ENCODE measurements around the gene AVPI1.
"Not testable (repeated sequence)": the region's sequence is repeated elsewhere in the genome, so short reads cannot be mapped to it uniquely, and the experiment has no call there.

The AVPI1 gene

GRCh38 chr10:97711640-97712572 lies 24.9 kb upstream of the AVPI1 start:
- DNase-seq (ENCODE audit: low spot score) = no peak

DNA sequence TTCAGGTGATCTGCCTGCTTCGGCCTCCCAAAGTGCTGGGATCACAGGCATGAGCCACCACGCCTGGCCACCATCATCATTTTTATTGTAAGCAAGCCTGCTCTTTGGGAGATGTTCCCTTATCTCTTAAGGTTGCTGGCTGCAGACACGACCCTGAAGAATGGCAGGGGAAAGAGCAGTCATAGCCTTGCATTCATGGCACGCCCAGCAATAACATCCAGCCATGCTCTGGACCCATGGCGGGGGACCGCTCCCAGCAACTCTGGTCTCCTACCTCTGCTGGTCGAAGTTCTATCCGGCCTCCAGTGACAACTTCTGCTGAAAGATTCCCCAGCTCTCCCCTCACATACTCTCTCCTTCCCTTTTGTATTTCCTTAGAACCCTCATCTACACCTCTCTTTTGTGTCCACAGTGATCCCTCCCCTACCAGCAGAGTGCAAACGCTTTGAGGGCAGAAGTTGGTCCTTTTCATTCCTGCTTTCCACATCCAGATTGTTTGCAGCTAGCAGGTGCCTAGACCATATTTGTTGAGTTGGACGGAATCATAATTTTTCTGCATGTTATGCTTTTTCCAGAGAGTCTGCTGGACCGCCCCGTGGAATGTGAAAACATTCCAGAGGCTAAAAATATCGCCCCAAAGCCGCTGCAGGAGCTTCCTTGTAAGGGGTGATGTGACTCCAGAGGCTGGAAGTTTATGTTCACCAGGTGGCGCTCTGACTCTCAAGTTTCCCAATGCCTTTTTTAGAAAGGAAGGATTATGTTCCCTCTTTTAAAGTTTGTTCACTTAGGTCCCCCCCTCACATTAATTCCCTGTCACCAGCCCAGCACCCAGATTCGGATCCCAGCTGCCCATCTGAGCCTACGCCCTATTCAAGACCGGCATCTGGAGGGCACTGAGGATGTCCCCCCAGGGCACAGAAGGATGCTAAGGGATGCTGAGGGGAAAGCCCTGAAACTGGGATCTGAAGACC lies 22.2 kb upstream of the AVPI1 start:
- DNase-seq (ENCODE audit: low spot score) = peak; percentile 81

DNA sequence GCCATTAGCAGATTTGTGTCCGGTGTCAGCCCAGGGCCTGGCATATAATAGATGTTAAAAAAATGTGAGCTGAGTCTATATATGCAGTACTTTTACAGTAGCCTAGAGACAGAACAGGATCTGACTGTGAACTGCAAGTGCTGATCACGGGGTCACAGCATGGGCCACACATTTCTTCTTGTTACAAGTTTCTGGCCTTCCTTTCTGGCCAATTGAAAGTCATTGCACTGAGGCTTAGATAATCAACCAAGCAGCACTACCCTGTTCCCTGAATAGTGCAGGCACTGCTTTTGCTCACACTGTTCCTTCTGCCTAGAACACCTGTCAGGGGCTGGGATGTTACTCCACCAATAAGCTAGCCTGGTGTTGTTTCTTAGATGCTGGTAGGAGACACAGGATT lies 21.1 kb upstream of the AVPI1 start:
- DNase-seq (ENCODE audit: low spot score) = no peak

DNA sequence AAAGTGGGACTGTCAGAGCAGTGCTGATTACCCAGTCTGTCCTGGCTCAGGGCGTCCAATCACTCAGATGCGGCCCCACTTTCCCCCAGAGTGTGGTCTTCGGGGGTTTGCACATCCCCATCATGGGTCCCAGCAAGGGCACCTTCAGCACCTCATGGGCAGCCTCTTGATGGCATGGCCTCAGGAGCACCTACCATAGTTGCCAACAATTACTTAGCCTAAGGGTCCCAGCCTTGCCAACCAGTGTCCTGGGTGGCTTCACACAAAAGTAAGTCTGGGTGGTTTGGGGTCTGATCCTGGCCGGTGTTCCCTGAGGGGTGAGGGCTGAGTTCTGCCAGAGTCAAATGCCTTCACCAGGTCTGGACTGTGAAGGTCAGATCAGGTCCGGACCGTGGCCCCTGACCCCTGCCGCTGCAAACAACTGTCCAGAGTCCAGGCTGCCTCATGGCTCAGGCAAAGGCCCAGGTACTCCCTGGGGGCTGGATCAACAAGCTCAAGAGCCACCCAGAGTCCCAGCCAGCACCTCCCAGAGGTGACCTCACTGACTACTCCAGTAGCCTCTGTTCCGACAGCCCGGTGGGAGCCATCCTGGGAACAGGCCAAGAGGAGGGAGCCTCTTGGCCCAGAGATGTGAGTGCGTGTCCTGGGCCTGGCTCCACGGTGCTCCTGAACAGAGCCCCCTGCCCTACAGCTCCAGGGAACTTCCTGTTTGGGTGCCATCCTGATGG lies 20.3 kb upstream of the AVPI1 start:
- DNase-seq (ENCODE audit: low spot score) = no peak

DNA sequence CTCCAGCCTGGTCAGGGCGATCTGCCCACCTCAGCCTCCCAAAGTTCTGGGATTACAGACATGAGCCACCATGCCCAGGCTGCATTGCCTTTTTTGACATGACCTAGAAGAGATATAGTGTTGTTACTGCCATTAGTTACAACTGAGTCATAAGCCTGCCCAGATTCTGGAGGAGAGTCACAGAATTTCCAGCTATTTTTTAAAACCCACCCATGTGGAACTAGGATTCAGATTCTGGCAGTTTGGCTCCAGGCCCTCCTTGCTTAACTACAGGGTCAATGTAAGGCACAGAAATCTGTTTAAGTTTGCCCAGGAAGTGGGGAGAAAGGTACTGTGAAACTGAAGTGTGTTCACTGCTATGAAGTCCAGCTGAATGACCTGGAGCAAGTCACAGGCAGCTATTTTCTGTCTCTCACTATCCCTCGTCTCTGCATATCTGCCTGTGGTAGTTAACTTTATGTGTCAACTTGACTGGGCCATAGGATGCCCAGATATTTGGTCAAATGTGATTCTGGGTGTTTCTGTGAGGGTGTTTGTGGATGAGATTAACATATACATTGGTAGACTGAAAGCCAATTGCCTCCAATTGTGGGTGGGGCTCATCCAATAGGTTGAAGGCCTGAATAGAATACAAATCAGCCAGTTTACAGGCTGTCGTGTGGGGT lies 18.1 kb upstream of the AVPI1 start:
- DNase-seq (ENCODE audit: low spot score) = no peak

DNA sequence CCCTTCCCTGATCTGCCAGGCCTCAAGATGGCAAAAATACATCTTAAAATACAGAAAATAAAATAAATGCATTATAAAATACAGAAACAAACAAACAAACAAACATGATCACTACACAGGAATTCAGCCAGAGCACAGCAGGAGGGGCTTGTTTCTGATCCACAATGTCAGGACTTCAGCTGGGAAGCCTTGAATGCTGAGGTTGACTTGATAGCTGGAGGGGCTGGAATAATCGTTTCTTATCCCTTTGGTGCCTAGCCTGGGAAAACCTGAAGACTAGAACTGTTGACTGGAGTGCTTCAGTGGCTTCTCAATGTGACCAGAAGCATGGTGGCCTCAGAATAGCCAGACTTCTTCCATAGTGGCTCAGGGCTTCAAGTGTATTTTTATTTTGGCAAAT lies 17.3 kb upstream of the AVPI1 start:
- DNase-seq (ENCODE audit: low spot score) = no peak

- no peak for DNase-seq (ENCODE audit: low spot score)
Measured at GRCh38 chr10:97703398-97704067, 16.5 kb upstream of the AVPI1 start.

GRCh38 chr10:97701438-97702069 lies 14.5 kb upstream of the AVPI1 start:
- DNase-seq (ENCODE audit: low spot score) = peak; percentile 76

DNA sequence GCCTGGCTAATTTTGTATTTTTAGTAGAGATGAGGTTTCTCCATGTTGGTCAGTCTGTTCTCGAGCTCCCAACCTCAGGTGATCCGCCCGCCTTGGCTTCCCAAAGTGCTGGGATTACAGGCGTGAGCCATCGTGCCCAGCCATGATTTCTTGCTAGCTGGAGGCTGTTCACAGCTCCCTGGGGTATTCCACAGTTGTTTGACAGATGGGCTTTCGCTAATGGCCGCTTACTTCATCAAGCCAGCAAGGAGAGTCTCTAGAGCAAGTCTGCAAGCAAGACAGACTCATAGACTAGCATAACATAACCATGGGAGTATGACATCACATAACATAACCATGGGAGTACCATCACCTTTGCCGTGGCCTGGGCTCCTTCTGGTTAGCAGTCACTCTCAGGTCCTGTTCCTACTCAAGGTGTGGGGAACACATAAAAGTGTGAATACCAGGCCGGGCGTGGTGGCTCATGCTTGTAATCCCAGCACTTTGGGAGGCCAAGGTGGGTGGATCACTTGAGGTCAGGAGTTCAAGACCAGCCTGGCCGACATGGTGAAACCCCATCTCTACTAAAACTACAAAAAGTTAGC lies 11.1 kb upstream of the AVPI1 start:
- not testable (repeated sequence) for DNase-seq (ENCODE audit: low spot score)

DNA sequence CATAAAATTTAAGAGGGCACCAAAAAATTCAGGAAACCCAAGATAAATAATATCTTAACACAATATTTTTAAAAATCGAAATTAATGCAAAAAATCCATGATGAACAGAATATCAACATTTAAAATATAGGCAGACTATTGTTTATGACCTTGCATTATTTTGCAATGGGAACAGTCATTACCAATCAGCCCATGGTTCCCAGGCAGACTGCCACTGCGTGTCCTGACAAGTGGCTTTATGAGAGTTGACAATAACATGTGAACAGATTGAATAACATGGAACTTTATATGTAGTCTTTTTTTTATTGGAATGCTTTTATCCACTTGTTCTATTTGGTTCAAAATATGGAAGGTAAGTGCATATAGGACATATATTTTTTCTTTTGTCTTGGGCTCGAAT lies 3.1 kb upstream of the AVPI1 start:
- DNase-seq (ENCODE audit: low spot score) = no peak

DNA sequence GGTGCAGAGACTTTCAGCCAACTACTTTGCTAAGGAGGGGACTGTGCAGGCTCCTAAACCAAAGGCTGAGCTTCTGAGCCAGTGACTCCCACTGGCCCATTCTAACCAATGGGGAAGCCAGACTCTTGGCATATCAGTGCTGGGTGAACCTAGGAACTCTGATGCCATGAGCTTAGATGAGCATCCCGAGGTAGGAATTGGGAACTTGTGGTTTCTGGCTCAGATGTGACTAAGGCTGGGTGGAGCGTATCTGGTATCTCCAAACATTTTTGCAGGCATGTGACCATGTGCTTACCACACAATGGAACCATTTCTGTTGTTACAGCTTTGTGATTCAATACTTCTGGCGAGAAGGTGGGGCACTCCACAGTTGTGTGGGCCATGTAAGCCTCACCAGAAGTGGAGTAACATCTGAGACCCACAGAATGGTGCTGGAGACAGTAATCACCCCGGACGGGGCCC lies 2.5 kb upstream of the AVPI1 start:
- peak; percentile 78 for DNase-seq (ENCODE audit: low spot score)

- DNase-seq (ENCODE audit: low spot score) = peak; percentile 54
Measured at GRCh38 chr10:97687785-97688781, 1.0 kb upstream of the AVPI1 start.

DNA sequence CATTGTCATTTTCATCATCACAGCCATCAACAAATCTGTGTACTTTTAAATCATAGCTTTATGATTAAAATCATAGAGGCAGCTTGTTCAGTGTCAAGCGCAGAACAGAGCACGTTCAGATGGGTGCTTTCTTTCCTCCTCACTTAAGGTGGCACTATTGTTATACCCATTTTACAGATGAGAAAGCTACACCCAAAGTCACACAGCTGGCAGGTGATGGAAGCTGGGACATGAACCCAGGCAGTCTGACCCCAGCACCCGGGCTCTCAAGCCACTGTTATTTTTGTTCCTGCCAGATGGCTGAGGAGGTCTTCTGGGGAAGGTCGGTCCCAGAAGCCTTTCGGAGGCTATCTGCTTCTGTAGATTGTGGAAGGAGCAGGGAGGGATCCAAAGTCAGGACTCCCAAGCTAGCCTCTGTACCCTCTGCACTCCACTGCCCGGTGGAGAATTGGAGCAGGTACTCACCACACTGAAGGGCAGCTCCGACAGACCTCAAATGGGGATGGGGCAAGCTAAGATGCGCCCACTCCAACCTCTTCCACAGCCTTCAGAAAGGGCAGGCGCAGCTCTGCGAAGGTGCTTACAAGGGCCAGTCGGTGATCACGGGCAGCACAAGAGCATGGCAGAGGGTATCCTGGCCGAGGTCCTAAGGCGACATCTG lies 610 bp downstream of the AVPI1 start:
- DNase-seq (ENCODE audit: low spot score) = no peak

- DNase-seq (ENCODE audit: low spot score) = no peak
Measured at GRCh38 chr10:97685395-97685958, 1.6 kb downstream of the AVPI1 start.

- DNase-seq (ENCODE audit: low spot score) = no peak
Measured at GRCh38 chr10:97684866-97685394, 2.1 kb downstream of the AVPI1 start.

- DNase-seq (ENCODE audit: low spot score) = not testable (repeated sequence)
Measured at GRCh38 chr10:97684368-97684713, 2.7 kb downstream of the AVPI1 start.

GRCh38 chr10:97683556-97684367 lies 3.3 kb downstream of the AVPI1 start:
- peak; percentile 44 for DNase-seq (ENCODE audit: low spot score)

All from AG08396 (cell line).